Astrocyte (in vitro differentiated cells and primary cell): ENCODE data around the gene TBRG1. TPM values are rescaled to one million over a fixed set of nuclear protein-coding genes. Genes with fewer than 3 reads are reported as not detected.

Experiments
- DNase-seq: peaks from one replicate; pipeline ENCODE4 v3.0.0-alpha.2; 2010; ENCODE audit warnings: low read depth
- FAIRE-seq: peaks from 2 replicates; lab custom pipeline; 2011; peaks lifted over from hg19 to GRCh38; lab: Jason Lieb, UNC
- H2AFZ ChIP-seq: 2 replicates; pipeline ENCODE4 v1.6.0; 2012; ENCODE audit warnings: low read depth, low read length, inconsistent platforms
- H3K27ac ChIP-seq: 2 replicates; pipeline ENCODE4 v1.5.1; 2011; ENCODE audit warnings: low read depth, low read length, inconsistent platforms
- H3K27me3 ChIP-seq: 2 replicates; pipeline ENCODE4 v1.6.0; 2011; ENCODE audit warnings: low read length, inconsistent platforms; ENCODE audit not compliant: insufficient read depth
- H3K36me3 ChIP-seq: 2 replicates; pipeline ENCODE4 v1.5.1; 2011; ENCODE audit warnings: low read length, inconsistent platforms; ENCODE audit not compliant: insufficient read depth
- H3K4me1 ChIP-seq: 2 replicates; pipeline ENCODE4 v1.5.1; 2011; ENCODE audit warnings: low read length, inconsistent platforms; ENCODE audit not compliant: insufficient read depth
- H3K4me2 ChIP-seq: 2 replicates; pipeline ENCODE4 v1.6.0; 2012; ENCODE audit warnings: low read length, inconsistent platforms
- H3K4me3 ChIP-seq: 2 replicates; pipeline ENCODE4 v1.5.1; 2011; ENCODE audit warnings: low read depth, mild to moderate bottlenecking, low read length, inconsistent platforms; ENCODE audit not compliant: insufficient read depth
- H3K79me2 ChIP-seq: 2 replicates; pipeline ENCODE4 v1.6.0; 2012; ENCODE audit warnings: mild to moderate bottlenecking, low read length, inconsistent platforms; ENCODE audit not compliant: insufficient read depth
- H3K9ac ChIP-seq: 2 replicates; pipeline ENCODE4 v1.6.0; 2012; ENCODE audit warnings: mild to moderate bottlenecking, low read length, inconsistent platforms
- H3K9me3 ChIP-seq: 2 replicates; pipeline ENCODE4 v1.5.1; 2012; ENCODE audit warnings: low read depth, mild to moderate bottlenecking, low read length, inconsistent platforms; ENCODE audit not compliant: insufficient read depth
- H4K20me1 ChIP-seq: 2 replicates; pipeline ENCODE4 v1.6.0; 2012; ENCODE audit warnings: low read length, inconsistent platforms; ENCODE audit not compliant: insufficient read depth
- H3K27ac Mint-ChIP-seq: one replicate; pipeline ENCODE4 v1.8.0; 2021; ENCODE audit warnings: mild to moderate bottlenecking, mixed read lengths; ENCODE audit not compliant: unreplicated experiment
- H3K27me3 Mint-ChIP-seq: one replicate; pipeline ENCODE4 v1.8.0; 2021; ENCODE audit warnings: low read depth, mixed read lengths; ENCODE audit not compliant: unreplicated experiment
- H3K36me3 Mint-ChIP-seq: one replicate; pipeline ENCODE4 v1.8.0; 2021; ENCODE audit warnings: low read depth, mixed read lengths; ENCODE audit not compliant: unreplicated experiment
- H3K4me1 Mint-ChIP-seq: one replicate; pipeline ENCODE4 v1.8.0; 2021; ENCODE audit warnings: low read depth, mixed read lengths; ENCODE audit not compliant: unreplicated experiment
- H3K4me3 Mint-ChIP-seq: one replicate; pipeline ENCODE4 v1.8.0; 2021; ENCODE audit warnings: mild to moderate bottlenecking, moderate library complexity, mixed read lengths; ENCODE audit not compliant: unreplicated experiment
- H3K9me3 Mint-ChIP-seq: one replicate; pipeline ENCODE4 v1.8.0; 2021; ENCODE audit warnings: mild to moderate bottlenecking, mixed read lengths; ENCODE audit not compliant: unreplicated experiment
- CTCF ChIP-seq: IDR thresholded peaks from 2 replicates; pipeline ENCODE4 v1.5.1; 2011; ENCODE audit warnings: low read depth, mild to moderate bottlenecking, inconsistent platforms, low read length, moderate library complexity; ENCODE audit not compliant: insufficient read depth
- EZH2 ChIP-seq: IDR thresholded peaks from 2 replicates; pipeline ENCODE4 v1.6.1; 2012; ENCODE audit warnings: mild to moderate bottlenecking, low read length, inconsistent platforms; ENCODE audit not compliant: insufficient read depth
- total RNA-seq: library from RNA; stranded (reverse); gene quantifications from 2 replicates; pipeline ENCODE4 v1.2.1, GENCODE V29; 2021

TBRG1 gene
- total RNA-seq, 1 donor from 2014 or later, result 36.8 TPM

GRCh38 chr11:124643605-124644425 is 21.2 kb downstream of the TBRG1 start:
- Histone ChIP-seq H3K27me3 (no peaks in the 10 kb centered on the region), H3K4me2 (peak overlapping the region; percentile 76), H3K9ac (peak overlapping the region; percentile 75), H3K27ac (peak overlapping the region; percentile 85), H3K4me1 (peaks cover 18% of the 10 kb centered on the region), H3K79me2 (no peaks in the 10 kb centered on the region), H4K20me1 (no peaks in the 10 kb centered on the region), H3K36me3 (no peaks in the 10 kb centered on the region), H3K9me3 (no peaks in the 10 kb centered on the region), H3K4me3 (peak overlapping the region; percentile 35), H2AFZ (no peak overlapping the region)
- Mint-ChIP-seq H3K27me3 (no peaks in the 10 kb centered on the region), H3K36me3 (peaks cover 3% of the 10 kb centered on the region), H3K4me1 (peaks cover 16% of the 10 kb centered on the region), H3K4me3 (no peak overlapping the region), H3K27ac (peak overlapping the region; percentile 98), H3K9me3 (peaks cover 1% of the 10 kb centered on the region)
- no peak for TF ChIP-seq EZH2
- no peak for TF ChIP-seq CTCF
- peak; percentile 96 for FAIRE-seq
- DNase-seq, result peak; percentile 98

GRCh38 chr11:124644426-124645280 is 22.0 kb downstream of the TBRG1 start:
- peak overlapping the region; percentile 35 for H3K4me3 ChIP-seq
- peak overlapping the region; percentile 85 for H3K27ac ChIP-seq
- peaks cover 3% of the 10 kb centered on the region for H3K27me3 Mint-ChIP-seq
- no peak overlapping the region for H3K4me3 Mint-ChIP-seq
- H4K20me1 ChIP-seq, result no peaks in the 10 kb centered on the region
- no peaks in the 10 kb centered on the region for H3K27me3 ChIP-seq
- TF ChIP-seq CTCF (peak; percentile 92), EZH2 (no peak)
- peak overlapping the region; percentile 35 for H2AFZ ChIP-seq
- peak overlapping the region; percentile 98 for H3K27ac Mint-ChIP-seq
- H3K4me1 ChIP-seq, result peaks cover 18% of the 10 kb centered on the region
- FAIRE-seq (peak; percentile 50), DNase-seq (peak; percentile 72)
- H3K79me2 ChIP-seq, result no peaks in the 10 kb centered on the region
- H3K4me2 ChIP-seq, result peak overlapping the region; percentile 76
- H3K36me3 Mint-ChIP-seq, result peaks cover 3% of the 10 kb centered on the region
- H3K9ac ChIP-seq, result peak overlapping the region; percentile 75
- no peaks in the 10 kb centered on the region for H3K9me3 ChIP-seq
- no peaks in the 10 kb centered on the region for H3K36me3 ChIP-seq
- peaks cover 1% of the 10 kb centered on the region for H3K9me3 Mint-ChIP-seq
- H3K4me1 Mint-ChIP-seq, result peaks cover 16% of the 10 kb centered on the region
